ENCODE measurements around the gene TSEN15. TPM values are rescaled to one million over a fixed set of nuclear protein-coding genes. Genes with fewer than 3 reads are reported as not detected.

TSEN15 gene
- total and polyA plus RNA-seq, 4 donors = 9.1 to 21.9 (median 19.3) TPM

GRCh38 chr1:184019506-184019905 lies 32.0 kb upstream of the TSEN15 start:
- Histone ChIP-seq H3K9me3 (ENCODE audit: control insufficient read depth in 4 of 4, low read length in 3 of 4) (no peaks in the 10 kb centered on the region), H3K27ac (ENCODE audit: low read depth in 1 of 2, low read length in 2 of 2) (no peak overlapping the region), H3K9ac (ENCODE audit: low read depth in 1 of 2, low read length in 2 of 2) (no peak overlapping the region), H3K4me3 (ENCODE audit: low read depth in 1 of 3, low read length in 3 of 3) (no peak overlapping the region), H3K27me3 (ENCODE audit: control insufficient read depth in 4 of 4, insufficient read depth in 4 of 4, low read length in 3 of 4) (peaks cover 0 to 2% (median 0%) of the 10 kb centered on the region in 4 donors), H3K36me3 (ENCODE audit: control insufficient read depth in 4 of 4, insufficient read depth in 3 of 4, low read depth in 1 of 4, low read length in 3 of 4) (no peaks in the 10 kb centered on the region), H3K4me1 (ENCODE audit: control insufficient read depth in 4 of 4, insufficient read depth in 4 of 4, low read length in 3 of 4) (no peaks in the 10 kb centered on the region)
- no peak for DNase-seq (ENCODE audit: low spot score)
- no peak for TF ChIP-seq ZBTB33 (IDR thresholded peaks at IDR 0.05)
- no peak for TF ChIP-seq NR2F2 (IDR thresholded peaks at IDR 0.05)
- TF ChIP-seq TAF1 (conservative IDR thresholded peaks at IDR 0.05) = no peak
- TF ChIP-seq HNF4G (IDR thresholded peaks at IDR 0.05) = no peak
- TF ChIP-seq CTCF (IDR thresholded peaks at IDR 0.05; ENCODE audit: low read depth, low read length, missing input control) = no peak
- TF ChIP-seq YY1 (IDR thresholded peaks at IDR 0.05) = no peak
- no peak for TF ChIP-seq GABPA (IDR thresholded peaks at IDR 0.05 in 1 of 2, conservative IDR thresholded peaks at IDR 0.05 in 1 of 2)
- no peak for TF ChIP-seq RXRA (IDR thresholded peaks at IDR 0.05)
- 95% methylated on average over 2 of the region's 2 CpGs for WGBS

- no peak overlapping the region for H3K27ac ChIP-seq (ENCODE audit: low read depth in 1 of 2, low read length in 2 of 2)
- H3K4me3 ChIP-seq (ENCODE audit: low read depth in 1 of 3, low read length in 3 of 3) = no peak overlapping the region
- H3K9me3 ChIP-seq (ENCODE audit: control insufficient read depth in 4 of 4, low read length in 3 of 4) = no peaks in the 10 kb centered on the region
- WGBS = 97% methylated on average over 2 of the region's 2 CpGs
- no peak overlapping the region for H3K9ac ChIP-seq (ENCODE audit: low read depth in 1 of 2, low read length in 2 of 2)
- no peak for DNase-seq (ENCODE audit: low spot score)
- H3K4me1 ChIP-seq (ENCODE audit: control insufficient read depth in 4 of 4, insufficient read depth in 4 of 4, low read length in 3 of 4) = no peaks in the 10 kb centered on the region
- H3K36me3 ChIP-seq (ENCODE audit: control insufficient read depth in 4 of 4, insufficient read depth in 3 of 4, low read depth in 1 of 4, low read length in 3 of 4) = no peaks in the 10 kb centered on the region
- TF ChIP-seq HNF4A (conservative IDR thresholded peaks at IDR 0.05) (no peak), RXRA (IDR thresholded peaks at IDR 0.05) (no peak)
- H3K27me3 ChIP-seq (ENCODE audit: control insufficient read depth in 4 of 4, insufficient read depth in 4 of 4, low read length in 3 of 4) = peaks cover 0 to 2% (median 0%) of the 10 kb centered on the region in 4 donors
Measured at GRCh38 chr1:184020328-184020727, 31.2 kb upstream of the TSEN15 start.

- no peak overlapping the region for H3K9ac ChIP-seq (ENCODE audit: low read depth in 1 of 2, low read length in 2 of 2)
- peaks cover 0 to 2% (median 0%) of the 10 kb centered on the region in 4 donors for H3K27me3 ChIP-seq (ENCODE audit: control insufficient read depth in 4 of 4, insufficient read depth in 4 of 4, low read length in 3 of 4)
- no peak for DNase-seq (ENCODE audit: low spot score)
- TF ChIP-seq JUND (IDR thresholded peaks at IDR 0.05) (no peak), EGR1 (IDR thresholded peaks at IDR 0.05; ENCODE audit: low read depth in 2 of 2) (no peak), GABPA (IDR thresholded peaks at IDR 0.05 in 1 of 2, conservative IDR thresholded peaks at IDR 0.05 in 1 of 2) (no peak), YY1 (IDR thresholded peaks at IDR 0.05) (no peak), FOXA1 (IDR thresholded peaks at IDR 0.05) (no peak), TAF1 (conservative IDR thresholded peaks at IDR 0.05) (no peak), MAX (IDR thresholded peaks at IDR 0.05) (no peak), HNF4A (conservative IDR thresholded peaks at IDR 0.05) (no peak), ATF3 (IDR thresholded peaks at IDR 0.05) (no peak)
- H3K9me3 ChIP-seq (ENCODE audit: control insufficient read depth in 4 of 4, low read length in 3 of 4) = no peaks in the 10 kb centered on the region
- 80% methylated on average over 3 of the region's 3 CpGs for WGBS
- no peak overlapping the region for H3K4me3 ChIP-seq (ENCODE audit: low read depth in 1 of 3, low read length in 3 of 3)
- no peaks in the 10 kb centered on the region for H3K36me3 ChIP-seq (ENCODE audit: control insufficient read depth in 4 of 4, insufficient read depth in 3 of 4, low read depth in 1 of 4, low read length in 3 of 4)
- H3K27ac ChIP-seq (ENCODE audit: low read depth in 1 of 2, low read length in 2 of 2) = no peak overlapping the region
- no peaks in the 10 kb centered on the region for H3K4me1 ChIP-seq (ENCODE audit: control insufficient read depth in 4 of 4, insufficient read depth in 4 of 4, low read length in 3 of 4)
Measured at GRCh38 chr1:184020855-184021254, 30.7 kb upstream of the TSEN15 start.

Measured in liver (tissue), 9 donors.